GM19240 (cell line): ENCODE measurements around the gene SCYGR7.
"Not testable (repeated sequence)": the region's sequence is repeated elsewhere in the genome, so short reads cannot be mapped to it uniquely, and the experiment has no call there.

Experiments
- DNase-seq: peaks from one replicate; pipeline ENCODE4 v3.0.0; 2011; ENCODE audit warnings: low spot score; ENCODE audit not compliant: insufficient read length

Gene SCYGR7, protein sequence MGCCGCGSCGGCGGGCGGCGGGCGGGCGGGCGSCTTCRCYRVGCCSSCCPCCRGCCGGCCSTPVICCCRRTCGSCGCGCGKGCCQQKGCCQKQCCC

DNA sequence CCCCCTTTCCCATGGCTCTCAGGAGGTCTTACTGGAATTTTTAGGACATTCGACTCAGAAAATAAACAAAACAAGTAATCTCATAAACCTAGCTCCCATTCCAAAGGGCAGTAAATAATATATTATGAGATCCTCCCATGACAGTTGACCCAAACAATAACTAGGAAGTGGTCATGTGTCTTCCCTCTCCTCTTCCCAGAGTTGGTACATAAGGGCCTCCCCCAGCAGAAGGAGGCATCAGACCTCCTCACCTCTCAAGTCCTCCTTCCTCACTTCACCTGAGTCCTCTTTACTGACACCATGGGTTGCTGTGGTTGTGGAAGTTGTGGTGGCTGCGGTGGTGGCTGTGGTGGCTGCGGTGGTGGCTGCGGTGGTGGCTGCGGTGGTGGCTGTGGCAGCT, at the start of gene SCYGR7:
TSS of gene SCYGR7 (plus strand) at position 301 of the 400 bp plus-strand sequence. CDS start at position 301, 0 bp downstream.
- no peak for DNase-seq

DNA sequence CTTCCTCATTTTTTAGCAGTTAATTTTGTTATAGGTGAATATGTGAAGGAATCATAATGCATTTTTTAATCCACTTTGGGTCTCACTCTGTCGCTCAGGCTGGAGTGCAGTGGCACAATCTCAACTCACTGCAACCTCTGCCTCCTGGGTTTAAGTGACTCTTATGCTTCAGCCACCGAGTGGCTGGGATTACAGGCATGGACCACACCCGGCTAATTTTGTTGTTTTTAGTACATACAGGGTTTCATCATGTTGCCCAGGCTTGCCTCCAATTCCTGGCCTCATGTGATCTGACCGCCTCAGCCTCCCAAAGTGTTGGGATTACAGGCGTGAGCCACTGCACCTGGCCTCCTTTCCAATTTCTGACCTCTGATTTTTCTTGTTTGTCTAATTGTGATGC, 43.9 kb upstream of the SCYGR7 start:
- DNase-seq: no peak

DNA sequence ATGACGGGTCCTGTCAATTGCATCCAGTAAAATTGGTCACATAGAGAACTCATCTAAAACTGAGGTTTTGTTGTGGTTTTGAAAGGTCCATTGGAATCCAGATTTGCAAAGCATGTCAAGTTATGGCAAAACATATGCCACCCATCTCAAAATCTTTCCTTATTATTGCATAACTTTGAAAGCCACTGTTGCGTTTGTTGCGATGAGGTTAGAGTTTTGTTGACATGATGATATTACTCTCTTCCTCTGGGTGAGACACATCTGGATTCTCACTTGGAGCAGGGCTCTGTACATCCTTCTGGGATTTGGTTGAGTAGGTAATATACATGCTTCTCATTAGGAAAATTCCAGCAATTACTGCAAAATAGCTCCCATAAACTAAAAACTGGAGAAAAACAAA, 40.9 kb upstream of the SCYGR7 start:
- no peak for DNase-seq

DNA sequence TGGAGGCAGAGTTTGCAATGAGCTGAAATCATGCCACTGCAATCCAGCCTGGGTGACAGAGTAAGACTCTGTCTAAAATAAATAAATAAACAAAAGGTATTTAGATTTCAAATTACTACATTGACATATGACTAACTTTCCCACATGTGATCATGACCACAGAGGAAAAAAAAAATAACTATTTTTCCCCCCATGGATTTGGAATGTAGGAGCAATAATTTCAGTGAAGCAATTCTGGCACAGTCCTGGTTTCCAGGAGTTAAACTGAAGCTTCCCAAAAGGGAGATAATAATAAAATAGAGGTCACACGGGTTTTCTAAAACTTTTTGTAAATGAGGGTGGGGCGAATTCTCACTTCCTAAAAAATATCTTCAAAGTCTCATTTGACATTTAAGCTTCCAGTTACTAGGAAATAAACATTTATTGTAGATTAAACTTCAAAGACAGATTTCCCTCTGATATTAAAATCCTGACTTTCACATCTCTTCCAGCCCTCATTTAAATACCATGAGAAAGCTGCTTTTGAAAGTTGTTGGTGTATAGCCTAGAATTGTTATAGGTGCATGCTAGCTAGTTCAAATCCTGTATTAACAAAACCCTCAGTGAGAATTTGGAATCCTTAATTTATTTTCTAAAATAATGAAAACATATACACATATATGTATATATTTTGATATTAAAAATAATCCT, 31.0 kb upstream of the SCYGR7 start:
- no peak for DNase-seq

DNA sequence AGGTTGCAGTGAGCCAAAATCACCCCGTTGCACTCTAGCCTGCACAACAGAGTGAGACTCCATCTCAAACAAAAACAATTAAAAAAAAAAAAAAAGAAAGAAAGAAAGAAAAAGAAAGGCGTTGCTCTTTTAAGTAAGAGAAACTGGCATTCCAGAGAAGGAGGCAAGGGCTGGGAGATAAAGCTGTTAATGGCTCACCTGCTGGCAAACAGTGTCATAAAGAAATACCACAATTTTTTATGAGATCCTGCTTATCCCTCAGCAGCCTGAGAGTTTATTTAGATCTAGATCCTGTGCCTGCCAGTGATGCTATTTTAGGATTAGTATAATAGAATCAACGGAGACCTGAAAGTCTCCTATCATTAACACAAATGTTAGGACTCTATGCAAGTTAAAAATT, 26.6 kb upstream of the SCYGR7 start:
- no peak for DNase-seq

DNA sequence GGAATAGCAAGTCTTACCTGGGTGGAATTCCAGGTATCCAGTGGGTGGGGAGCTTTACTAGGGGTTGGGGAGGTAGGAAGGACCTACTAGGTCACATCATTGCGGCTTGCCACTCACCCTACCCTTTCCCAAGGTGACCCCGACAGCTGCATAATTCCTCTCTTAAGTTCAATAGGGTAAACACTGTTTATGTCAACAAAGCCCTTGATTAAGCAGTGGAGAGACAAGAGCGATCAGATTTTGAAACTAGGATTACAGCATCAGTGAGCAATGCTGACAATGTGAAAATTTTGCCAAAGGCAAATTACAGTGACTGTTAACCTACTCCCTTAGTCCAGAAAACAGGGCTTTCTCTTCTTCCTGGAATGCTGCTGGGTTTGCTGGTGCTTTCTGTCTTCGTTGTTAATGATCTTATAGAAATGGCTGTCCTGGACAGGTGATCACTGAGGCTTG, 24.8 kb upstream of the SCYGR7 start:
- DNase-seq: no peak

DNA sequence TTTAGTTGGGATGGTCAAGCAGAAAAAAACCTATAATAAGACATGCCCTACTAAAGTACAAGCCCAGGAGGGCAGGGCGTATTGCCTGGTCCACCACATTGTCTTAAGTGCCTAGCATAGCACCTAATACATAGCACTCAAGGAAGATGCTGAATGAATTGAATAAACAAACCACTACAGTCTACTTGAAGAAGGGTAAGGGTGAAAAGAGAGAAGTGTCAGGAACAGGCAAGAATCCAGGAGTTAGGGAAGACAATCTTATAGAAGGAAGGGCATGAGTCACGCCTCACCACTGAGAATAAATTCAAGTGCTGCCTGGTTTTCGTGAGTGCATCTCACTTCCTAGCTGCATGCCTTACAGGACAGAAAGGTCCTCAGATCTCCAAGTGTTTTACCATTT, 24.2 kb upstream of the SCYGR7 start:
- DNase-seq: no peak

DNA sequence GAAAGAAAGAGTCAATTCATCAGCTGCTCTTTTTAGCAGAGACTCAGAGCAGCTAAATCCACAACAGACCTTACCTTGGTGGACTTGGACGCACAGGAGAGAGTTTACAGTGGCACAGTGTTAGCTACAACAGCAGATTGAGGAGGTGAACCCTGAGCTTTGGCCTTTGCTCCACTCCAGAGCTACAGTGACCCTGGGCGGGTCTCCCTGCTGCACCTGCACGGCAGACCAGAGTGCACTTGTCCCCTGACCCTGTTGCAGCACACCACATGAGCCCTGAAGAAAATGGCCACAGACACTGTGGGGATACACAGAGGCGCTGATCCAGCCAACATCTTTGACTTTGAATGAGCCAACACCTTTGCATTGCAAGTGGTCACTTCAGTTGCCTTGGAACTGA, 21.3 kb upstream of the SCYGR7 start:
- no peak for DNase-seq

DNA sequence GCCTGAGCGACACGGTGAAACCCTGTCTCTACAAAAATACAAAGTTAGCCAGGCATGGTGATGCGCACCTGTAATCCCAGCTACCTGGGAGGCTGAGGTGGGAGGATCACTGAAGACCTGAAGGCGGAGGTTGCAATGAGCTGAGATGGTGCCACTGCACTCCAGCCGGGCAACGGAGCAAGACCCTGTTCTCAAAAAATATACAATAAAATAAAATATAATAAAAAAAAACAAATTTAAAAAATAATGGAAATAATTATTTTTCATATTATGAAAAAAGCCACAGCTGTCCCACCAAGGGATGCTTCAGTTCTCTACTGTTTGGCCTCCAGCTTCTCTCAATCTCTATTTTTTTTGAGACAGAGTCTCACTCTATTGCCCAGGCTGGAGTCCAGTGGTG, 20.7 kb upstream of the SCYGR7 start:
- no peak for DNase-seq

DNA sequence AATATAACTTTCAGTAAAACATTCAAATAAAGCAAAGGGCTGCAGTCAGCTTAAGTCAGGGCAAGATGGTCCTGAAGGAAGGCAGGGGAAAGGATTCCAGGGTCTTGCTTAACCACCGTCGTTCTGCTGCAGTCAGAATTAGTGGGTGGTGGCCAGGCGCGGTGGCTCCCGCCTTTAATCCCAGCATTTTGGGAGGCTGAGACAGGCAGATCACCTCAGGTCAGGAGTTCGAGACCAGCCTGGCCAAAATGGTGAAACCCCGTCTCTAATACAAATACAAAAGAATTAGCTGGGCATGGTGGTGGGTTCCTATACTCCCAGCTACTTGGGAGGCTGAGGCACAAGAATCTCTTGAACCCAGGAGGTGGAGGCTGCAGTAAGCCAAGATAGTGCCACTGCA, 17.1 kb upstream of the SCYGR7 start:
- DNase-seq: no peak

DNA sequence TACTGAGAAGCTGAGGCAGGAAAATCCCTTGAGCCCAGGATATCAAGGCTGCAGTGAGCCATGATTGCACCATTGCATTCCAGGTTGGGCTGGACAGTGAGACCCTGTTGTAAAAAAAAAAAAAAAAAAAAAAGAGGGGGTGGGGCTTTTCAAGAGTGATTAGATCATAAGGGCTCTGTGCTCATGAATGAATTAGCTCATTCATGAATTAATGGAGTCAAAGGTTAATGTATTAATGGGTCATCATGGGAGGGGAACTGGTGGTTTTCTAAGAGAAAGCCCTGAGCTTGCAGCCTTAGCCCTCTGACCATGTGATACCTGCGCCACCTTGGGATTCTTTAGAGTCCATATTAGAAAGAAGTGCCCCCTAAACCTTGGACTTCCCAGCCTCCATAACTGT, 14.8 kb upstream of the SCYGR7 start:
- no peak for DNase-seq

DNA sequence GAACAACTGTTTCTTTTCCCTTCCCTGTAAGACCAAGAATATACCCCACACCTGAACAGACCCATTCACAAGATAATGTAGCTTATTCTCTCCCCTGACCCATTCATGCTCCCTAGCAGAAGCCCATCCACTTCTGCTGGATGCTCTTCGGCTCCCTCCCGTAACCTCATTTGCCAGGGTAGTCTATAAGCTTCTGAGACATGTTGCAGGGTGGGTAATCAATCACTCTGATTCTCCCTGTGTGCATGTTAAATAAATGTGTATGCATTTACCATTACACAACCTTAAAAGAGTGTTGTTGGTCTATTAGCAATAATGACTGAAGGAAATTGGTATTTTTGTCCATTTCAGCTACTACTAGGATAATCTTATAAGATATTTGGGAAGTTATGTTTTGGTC, 11.6 kb upstream of the SCYGR7 start:
- no peak for DNase-seq

DNA sequence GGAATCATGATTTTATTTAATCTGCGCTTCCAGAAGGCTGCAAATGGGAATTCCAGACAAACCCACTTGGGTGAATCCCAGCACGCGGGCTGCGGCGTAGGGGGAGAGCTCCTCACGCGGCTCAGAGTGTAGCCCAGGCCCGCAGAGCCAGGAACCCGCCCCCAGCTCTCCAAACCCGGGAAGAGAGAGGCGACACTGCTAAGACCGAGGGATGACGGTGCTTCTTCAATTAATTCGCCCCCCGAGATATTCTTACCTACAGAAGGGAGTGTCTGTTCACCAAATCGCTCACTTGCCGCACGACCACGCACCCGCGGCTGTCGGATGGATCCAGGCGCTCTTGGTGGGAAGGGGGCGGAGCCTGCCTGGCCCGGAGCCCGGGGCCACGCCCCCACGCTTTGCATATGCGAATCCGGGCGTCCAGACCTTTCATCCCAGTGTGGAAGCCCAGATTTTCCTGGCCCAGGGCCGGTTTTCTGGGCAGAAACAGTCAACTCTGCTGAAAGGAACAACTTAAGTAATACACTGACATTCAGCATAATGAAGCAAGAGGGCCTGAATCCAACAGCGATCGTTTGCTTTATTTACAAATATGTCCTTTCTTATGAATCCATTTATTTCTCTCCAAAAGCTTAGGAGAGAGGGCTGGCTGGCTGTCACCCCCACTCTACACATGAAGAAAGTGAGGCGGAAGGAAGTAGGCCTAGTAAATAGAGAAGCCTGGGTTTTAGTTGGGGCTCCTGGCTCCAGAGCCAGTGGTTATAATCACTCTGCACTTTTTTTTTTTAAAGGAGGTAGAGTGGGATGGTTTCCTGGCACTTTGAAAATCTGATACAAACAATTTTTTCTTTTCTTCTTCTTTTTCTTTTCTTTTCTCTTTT, 10.2 kb upstream of the SCYGR7 start, which contains the start of gene SLC19A3:
TSS of gene SLC19A3 (minus strand) at position 342 of the 881 bp plus-strand sequence. CDS start 15,710 bp downstream, outside the sequence.
- no peak for DNase-seq

DNA sequence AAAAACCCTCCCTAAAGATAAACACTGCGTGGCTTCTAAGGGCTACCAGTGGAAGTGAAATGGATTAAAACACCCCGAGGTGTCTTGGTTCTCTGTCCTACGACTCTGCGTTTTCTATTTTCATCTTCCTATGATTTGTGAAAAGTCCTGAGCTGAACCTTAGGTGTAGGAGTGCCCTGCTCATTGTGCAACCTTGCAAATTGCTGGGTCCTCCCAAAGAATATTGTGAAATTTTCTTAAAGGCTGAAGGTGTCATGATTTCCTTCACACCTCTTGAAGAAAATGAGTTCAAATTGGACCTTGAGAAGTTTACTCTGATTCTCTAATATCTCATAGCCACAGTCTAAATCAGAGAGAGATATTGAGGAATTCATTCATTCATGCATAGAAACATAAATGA, 8.5 kb upstream of the SCYGR7 start:
- DNase-seq: no peak

DNA sequence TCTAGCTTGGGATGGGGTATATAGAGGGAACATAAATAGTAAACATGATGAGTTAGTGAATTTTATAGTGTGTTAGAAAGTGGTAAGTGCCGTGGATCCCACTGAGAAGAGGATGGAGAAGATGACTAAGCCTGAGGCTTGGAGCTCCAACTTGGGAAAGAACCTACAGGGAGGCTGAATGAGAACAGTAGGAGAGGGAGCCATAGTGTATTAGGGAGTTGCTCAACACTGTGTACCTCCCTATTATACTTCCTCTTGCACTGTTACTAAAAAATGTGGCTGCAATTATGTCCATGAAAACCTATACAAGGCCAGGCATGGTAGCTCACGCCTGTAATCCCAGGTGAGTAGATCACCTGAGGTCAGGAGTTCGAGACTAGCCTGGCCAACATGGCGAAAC, 7.5 kb upstream of the SCYGR7 start:
- DNase-seq: no peak

DNA sequence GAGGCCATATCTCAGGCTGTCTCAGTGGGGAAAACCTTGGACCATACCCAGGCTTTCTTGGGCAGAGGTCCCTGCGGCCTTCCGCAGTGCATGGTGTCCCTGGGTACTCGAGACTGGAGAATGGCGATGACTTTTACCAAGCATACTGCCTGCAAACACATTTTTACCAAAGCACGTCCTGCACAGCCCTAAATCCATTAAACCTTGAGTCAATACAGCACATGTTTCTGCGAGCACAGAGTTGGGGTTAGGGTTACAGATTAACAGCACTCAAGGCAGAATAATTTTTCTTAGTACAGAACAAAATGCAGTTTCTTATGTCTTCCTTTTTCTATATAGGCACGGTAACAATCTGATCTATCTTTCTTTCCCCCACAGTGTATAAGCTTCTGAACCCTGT, 5.3 kb upstream of the SCYGR7 start:
- not testable (repeated sequence) for DNase-seq

DNA sequence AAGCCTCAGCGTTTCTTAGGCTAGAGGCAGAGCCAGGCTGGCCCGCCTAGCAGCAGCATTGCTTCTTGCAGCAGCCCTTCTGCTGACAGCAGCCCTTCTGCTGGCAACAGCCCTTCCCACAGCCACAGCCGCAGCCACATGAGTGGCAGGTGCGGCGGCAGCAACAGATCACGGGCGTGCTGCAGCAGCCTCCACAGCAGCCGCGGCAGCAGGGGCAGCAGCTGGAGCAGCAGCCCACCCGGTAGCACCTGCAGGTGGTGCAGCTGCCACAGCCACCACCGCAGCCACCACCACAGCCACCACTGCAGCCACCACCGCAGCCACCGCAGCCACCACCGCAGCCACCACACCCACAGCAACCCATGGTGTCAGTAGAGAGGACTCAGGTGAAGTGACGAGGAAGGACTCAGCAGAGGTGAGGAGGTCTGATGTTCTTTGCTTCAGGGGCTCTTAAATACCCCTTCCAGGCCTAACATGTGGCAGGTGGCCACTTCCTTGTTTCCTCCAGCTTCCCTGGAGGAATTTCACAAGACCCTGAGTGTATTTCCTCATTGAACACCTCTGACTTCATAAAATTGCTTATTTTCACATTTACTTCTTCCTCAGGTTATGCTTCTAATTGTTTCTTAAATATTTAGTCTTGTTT, 3.6 kb upstream of the SCYGR7 start, which contains the start of gene SCYGR6:
TSS of gene SCYGR6 (minus strand) at position 364 of the 646 bp plus-strand sequence. CDS start at position 364, 0 bp downstream.
- no peak for DNase-seq

DNA sequence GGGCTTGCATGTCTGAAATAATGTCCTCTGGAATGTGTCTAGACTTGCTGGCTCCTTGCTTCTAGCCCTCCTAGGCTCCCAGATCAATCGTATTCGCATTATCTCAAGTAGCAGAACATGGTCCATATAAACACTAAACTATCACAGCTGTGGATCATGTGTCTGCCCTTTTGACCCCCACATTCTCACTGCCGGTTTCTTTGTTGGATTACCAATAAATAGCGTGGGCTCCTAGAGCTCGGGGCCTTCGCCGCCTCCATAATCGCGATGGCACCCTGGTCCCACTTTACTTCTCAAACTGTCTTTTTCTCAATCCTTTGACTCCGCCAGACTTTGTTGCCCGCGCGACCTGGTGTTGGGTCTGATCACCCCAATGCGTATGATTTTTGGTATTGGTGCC, 11.2 kb downstream of the SCYGR7 start:
- no peak for DNase-seq

DNA sequence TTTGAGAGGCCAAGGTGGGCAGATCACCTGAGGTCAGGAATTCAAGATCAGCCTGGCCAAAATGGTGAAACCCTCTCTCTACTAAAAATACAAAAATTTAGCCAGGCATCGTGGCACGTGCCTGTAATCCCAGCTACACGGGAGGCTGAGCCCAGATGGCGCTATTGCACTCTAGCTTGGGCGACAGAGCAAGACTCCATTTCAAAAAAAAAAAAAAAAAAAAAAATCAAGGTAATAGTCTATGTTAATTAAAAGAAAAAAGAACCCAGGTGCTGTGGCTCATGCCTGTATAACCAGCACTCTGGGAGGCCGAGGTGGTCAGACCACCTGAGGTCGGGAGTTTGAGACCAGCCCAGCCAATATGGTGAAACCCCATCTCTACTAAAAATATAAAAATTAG, 12.6 kb downstream of the SCYGR7 start:
- DNase-seq: not testable (repeated sequence)

DNA sequence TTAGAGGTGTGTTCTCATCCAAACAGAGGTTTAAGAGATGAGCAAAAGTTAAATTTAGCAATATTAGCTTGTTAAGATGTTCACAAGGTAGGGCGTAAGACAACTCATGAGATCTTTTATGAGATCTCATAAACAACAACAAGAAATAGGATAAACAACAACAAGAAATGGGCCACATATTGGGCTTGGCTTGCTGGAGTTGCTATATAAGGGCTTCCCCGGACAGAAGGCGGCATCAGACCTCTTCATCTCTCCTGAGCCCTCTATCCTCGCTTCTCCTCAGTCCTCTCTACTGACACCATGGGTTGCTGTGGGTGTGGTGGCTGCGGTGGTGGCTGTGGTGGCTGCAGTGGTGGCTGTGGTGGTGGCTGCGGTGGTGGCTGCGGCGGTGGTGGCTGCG, 17.5 kb downstream of the SCYGR7 start, which contains the start of gene SCYGR8:
TSS of gene SCYGR8 (plus strand) at position 301 of the 400 bp plus-strand sequence. CDS start at position 301, 0 bp downstream.
- DNase-seq: no peak

DNA sequence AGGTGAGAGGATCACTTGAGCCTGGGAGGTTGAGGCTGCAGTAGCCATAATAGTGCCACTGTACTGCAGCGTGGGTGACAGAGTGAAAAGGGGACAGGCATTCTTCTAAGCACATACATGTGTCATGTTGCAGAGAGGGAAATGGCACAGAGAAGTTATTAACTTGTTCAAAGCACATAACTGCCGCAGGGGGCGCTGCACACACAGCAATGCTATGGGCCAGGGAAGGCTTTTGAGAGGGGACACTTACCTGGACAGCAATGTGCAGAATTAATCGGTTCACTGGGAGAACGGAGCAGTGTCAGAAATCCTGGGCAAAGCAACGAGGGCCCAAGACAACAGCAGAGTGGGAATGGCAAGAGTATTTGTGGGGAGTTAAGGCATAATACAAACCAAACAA, 19.9 kb downstream of the SCYGR7 start:
- no peak for DNase-seq

DNA sequence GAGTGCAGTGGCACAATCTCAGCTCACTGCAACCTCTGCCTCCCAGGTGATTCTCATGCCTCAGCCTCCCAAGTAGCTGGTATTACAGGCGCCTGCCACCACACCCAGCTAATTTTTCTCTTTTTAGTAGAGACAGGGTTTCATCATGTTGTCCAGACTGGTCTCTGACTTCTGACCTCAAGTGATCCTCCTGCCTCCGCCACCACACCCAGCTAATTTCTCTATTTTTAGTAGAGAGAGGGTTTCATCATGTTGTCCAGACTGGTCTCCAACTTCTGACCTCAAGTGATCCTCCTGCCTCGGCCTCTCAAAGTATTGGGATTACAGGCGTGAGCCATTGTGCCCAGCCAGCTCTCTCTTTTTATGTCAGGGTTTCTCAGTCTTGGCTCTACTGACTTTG, 28.1 kb downstream of the SCYGR7 start:
- DNase-seq: not testable (repeated sequence)
